NCI-H1436 (cell line): ENCODE measurements around the gene INTS14.

Source experiments
- DNase-seq: peaks from one replicate; lab custom pipeline; 2025; lab: John Stamatoyannopoulos, UW

INTS14 gene

GRCh38 chr15:65610871-65611718, at the start of gene INTS14:
INTS14 (minus strand) TSS chr15:65611131; CDS start chr15:65607380, 3,751 bp downstream.
- peak; percentile 95 for DNase-seq

- DNase-seq, result no peak
Measured at GRCh38 chr15:65659502-65660052, 48.6 kb upstream of the INTS14 start.

GRCh38 chr15:65655457-65655856, 44.5 kb upstream of the INTS14 start:
- no peak for DNase-seq

GRCh38 chr15:65655026-65655425, 44.1 kb upstream of the INTS14 start:
- DNase-seq, result no peak

- no peak for DNase-seq
Measured at GRCh38 chr15:65653801-65654521, 43.0 kb upstream of the INTS14 start.

GRCh38 chr15:65653341-65653740, 42.4 kb upstream of the INTS14 start:
- no peak for DNase-seq

GRCh38 chr15:65651831-65652749, 41.2 kb upstream of the INTS14 start:
- no peak for DNase-seq

GRCh38 chr15:65651042-65651322, 40.1 kb upstream of the INTS14 start:
- no peak for DNase-seq

GRCh38 chr15:65650312-65651041, 39.5 kb upstream of the INTS14 start:
- no peak for DNase-seq

- DNase-seq, result no peak
Measured at GRCh38 chr15:65646486-65646885, 35.6 kb upstream of the INTS14 start.

- no peak for DNase-seq
Measured at GRCh38 chr15:65645392-65645791, 34.5 kb upstream of the INTS14 start.

- DNase-seq, result no peak
Measured at GRCh38 chr15:65644282-65644681, 33.4 kb upstream of the INTS14 start.

- no peak for DNase-seq
Measured at GRCh38 chr15:65642594-65642993, 31.7 kb upstream of the INTS14 start.

- DNase-seq, result peak; percentile 32
Measured at GRCh38 chr15:65641768-65642475, 31.0 kb upstream of the INTS14 start.

- no peak for DNase-seq
Measured at GRCh38 chr15:65639509-65639908, 28.6 kb upstream of the INTS14 start.

GRCh38 chr15:65638681-65639089, 27.8 kb upstream of the INTS14 start:
- peak; percentile 80 for DNase-seq

GRCh38 chr15:65638109-65638508, 27.2 kb upstream of the INTS14 start:
- DNase-seq, result no peak

GRCh38 chr15:65634356-65634755, 23.4 kb upstream of the INTS14 start:
- no peak for DNase-seq

- no peak for DNase-seq
Measured at GRCh38 chr15:65633752-65634151, 22.8 kb upstream of the INTS14 start.

- no peak for DNase-seq
Measured at GRCh38 chr15:65632780-65633375, 21.9 kb upstream of the INTS14 start.
